Stimulated activated CD4-positive, alpha-beta T cell treated with anti-CD3 and anti-CD28 coated beads, Interleukin-2, amount 100 ng/mL, for 4 hours (primary cell): ENCODE results near the gene OVOL1.
"Not testable (repeated sequence)": the region's sequence is repeated elsewhere in the genome, so short reads cannot be mapped to it uniquely, and the experiment has no call there.

Experiments used
- DNase-seq: peaks from one replicate; pipeline ENCODE4 v3.0.0-alpha.2; 2020; ENCODE audit warnings: low read depth

OVOL1 gene

GRCh38 chr11:65786786-65787636 lies at the start of gene OVOL1:
Gene OVOL1 (plus strand): TSS chr11:65787063. CDS start chr11:65787374, 311 bp downstream.
- peak; percentile 27 for DNase-seq

GRCh38 chr11:65739022-65739421 lies 47.8 kb upstream of the OVOL1 start:
- no peak for DNase-seq

- no peak for DNase-seq
Observed at GRCh38 chr11:65741185-65741584, 45.7 kb upstream of the OVOL1 start.

- no peak for DNase-seq
Observed at GRCh38 chr11:65742353-65742752, 44.5 kb upstream of the OVOL1 start.

- DNase-seq, result no peak
Observed at GRCh38 chr11:65743681-65744025, 43.2 kb upstream of the OVOL1 start.

- no peak for DNase-seq
Observed at GRCh38 chr11:65744026-65744698, 42.7 kb upstream of the OVOL1 start.

- DNase-seq, result no peak
Observed at GRCh38 chr11:65744699-65745042, 42.2 kb upstream of the OVOL1 start.

- no peak for DNase-seq
Observed at GRCh38 chr11:65745049-65745448, 41.8 kb upstream of the OVOL1 start.

- not testable (repeated sequence) for DNase-seq
Observed at GRCh38 chr11:65762169-65762568, 24.7 kb upstream of the OVOL1 start.

GRCh38 chr11:65762816-65763215 lies 24.0 kb upstream of the OVOL1 start:
- not testable (repeated sequence) for DNase-seq

- DNase-seq, result no peak
Observed at GRCh38 chr11:65764434-65764833, 22.4 kb upstream of the OVOL1 start.

- DNase-seq, result no peak
Observed at GRCh38 chr11:65766535-65766934, 20.3 kb upstream of the OVOL1 start.

- no peak for DNase-seq
Observed at GRCh38 chr11:65767406-65767805, 19.5 kb upstream of the OVOL1 start.

- not testable (repeated sequence) for DNase-seq
Observed at GRCh38 chr11:65767806-65768205, 19.1 kb upstream of the OVOL1 start.

- no peak for DNase-seq
Observed at GRCh38 chr11:65770951-65771567, 15.8 kb upstream of the OVOL1 start.

GRCh38 chr11:65771589-65772112 lies 15.2 kb upstream of the OVOL1 start:
- DNase-seq, result no peak

GRCh38 chr11:65773784-65774411 lies 13.0 kb upstream of the OVOL1 start:
- no peak for DNase-seq

- no peak for DNase-seq
Observed at GRCh38 chr11:65774525-65775306, 12.1 kb upstream of the OVOL1 start.

GRCh38 chr11:65776196-65776595 lies 10.7 kb upstream of the OVOL1 start:
- no peak for DNase-seq

GRCh38 chr11:65776710-65777141 lies 10.1 kb upstream of the OVOL1 start:
- no peak for DNase-seq

GRCh38 chr11:65777241-65777640 lies 9.6 kb upstream of the OVOL1 start:
- DNase-seq, result no peak
